ENCODE measurements around the gene EPHB1.

- TF ChIP-seq GATA3 (IDR thresholded peaks at IDR 0.05; ENCODE audit: low read depth, low read length): no peak
- TF ChIP-seq GATA2 (IDR thresholded peaks at IDR 0.05; ENCODE audit: low read depth, low read length): no peak
Observed at GRCh38 chr3:135056733-135057310, 261.8 kb downstream of the EPHB1 start.

All from SH-SY5Y (cell line).